Thyroid gland (tissue), 4 donors: ENCODE data around the gene CBL. TPM values are rescaled to one million over a fixed set of nuclear protein-coding genes. Genes with fewer than 3 reads are reported as not detected.

Experiments
- DNase-seq, 2 donors: peaks; one replicate each; pipeline ENCODE4 v3.0.0-alpha.2; 2019
- H3K27ac ChIP-seq, 3 donors: fragments of 200-600 bp; sonication (generic); 1 replicate in 2 of 3; 2 replicates in 1 of 3; pipeline ENCODE4 v1.5.1; 2016 to 2019; ENCODE audit warnings: mild to moderate bottlenecking in 1 of 3, moderate library complexity in 1 of 3
- H3K27me3 ChIP-seq: fragments of 200-600 bp; sonication (generic); one replicate; pipeline ENCODE4 v1.5.1; 2019
- H3K36me3 ChIP-seq, 2 donors: fragments of 200-600 bp; sonication (generic); one replicate each; pipeline ENCODE4 v1.5.1; 2016 to 2019
- H3K4me1 ChIP-seq, 2 donors: fragments of 200-600 bp; sonication (generic); one replicate each; pipeline ENCODE4 v1.5.1; 2017 to 2019
- H3K4me3 ChIP-seq, 3 donors: fragments of 200-600 bp; sonication (generic); replicated peaks in 1 of 3; 1 replicate in 2 of 3; 2 replicates in 1 of 3; pipeline ENCODE4 v1.5.1; 2016; ENCODE audit warnings: mild to moderate bottlenecking in 1 of 3
- H3K9me3 ChIP-seq: fragments of 200-600 bp; sonication (generic); one replicate; pipeline ENCODE4 v1.5.1; 2017
- POLR2A ChIP-seq, 2 donors: fragments of 450-650 bp; IDR thresholded peaks; one replicate each; pipeline ENCODE4 v1.6.1; 2017; ENCODE audit warnings: antibody characterized with exemption in 2 of 2, mild to moderate bottlenecking in 2 of 2, moderate library complexity in 1 of 2
- WGBS, 2 donors: methylation state at CpG; one replicate each; pipeline ENCODE4 v1.1.5; 2017; 5-methylcytosine and 5-hydroxymethylcytosine counted together
- intact Hi-C: fragments of 100-400 bp; cut with DNase I; formaldehyde crosslinking; loops from one replicate; pipeline ENCODE4 v1.15.1; 2023
- total RNA-seq, 4 donors: library from RNA; depleted of rRNA; stranded (reverse); fragments of >200 nt; gene quantifications; one replicate each; pipeline ENCODE4 v1.2.3, GENCODE V29; 2016
- TF ChIP-seq, protein P1 (sequence below), 6 experiments: fragments of 200-600 bp in 3 of 6; fragments of 450-650 bp in 3 of 6; sonication (generic) in 3 of 6; IDR thresholded peaks; one replicate each; pipeline ENCODE4 v1.5.1; 2016 to 2019; ENCODE audit warnings: antibody characterized with exemption in 6 of 6, mild to moderate bottlenecking in 2 of 6, inconsistent platforms in 1 of 6, moderate library complexity in 1 of 6

The CBL gene
- total RNA-seq, 4 donors from 2014 or later: 9.4 to 14.5 (median 13.9) TPM

- no peak for DNase-seq
- Histone ChIP-seq H3K27me3 (no peaks in the 10 kb centered on the region), H3K4me3 (no peak overlapping the region), H3K36me3 (peaks cover 0 to 1% of the 10 kb centered on the region in 2 donors), H3K27ac (no peak overlapping the region), H3K4me1 (no peaks in the 10 kb centered on the region), H3K9me3 (no peaks in the 10 kb centered on the region)
- 97 to 99% methylated on average over 10 of the region's 10 CpGs for WGBS, 2 donors
- intact Hi-C loops: no loop called here
- TF ChIP-seq, protein P1, sequence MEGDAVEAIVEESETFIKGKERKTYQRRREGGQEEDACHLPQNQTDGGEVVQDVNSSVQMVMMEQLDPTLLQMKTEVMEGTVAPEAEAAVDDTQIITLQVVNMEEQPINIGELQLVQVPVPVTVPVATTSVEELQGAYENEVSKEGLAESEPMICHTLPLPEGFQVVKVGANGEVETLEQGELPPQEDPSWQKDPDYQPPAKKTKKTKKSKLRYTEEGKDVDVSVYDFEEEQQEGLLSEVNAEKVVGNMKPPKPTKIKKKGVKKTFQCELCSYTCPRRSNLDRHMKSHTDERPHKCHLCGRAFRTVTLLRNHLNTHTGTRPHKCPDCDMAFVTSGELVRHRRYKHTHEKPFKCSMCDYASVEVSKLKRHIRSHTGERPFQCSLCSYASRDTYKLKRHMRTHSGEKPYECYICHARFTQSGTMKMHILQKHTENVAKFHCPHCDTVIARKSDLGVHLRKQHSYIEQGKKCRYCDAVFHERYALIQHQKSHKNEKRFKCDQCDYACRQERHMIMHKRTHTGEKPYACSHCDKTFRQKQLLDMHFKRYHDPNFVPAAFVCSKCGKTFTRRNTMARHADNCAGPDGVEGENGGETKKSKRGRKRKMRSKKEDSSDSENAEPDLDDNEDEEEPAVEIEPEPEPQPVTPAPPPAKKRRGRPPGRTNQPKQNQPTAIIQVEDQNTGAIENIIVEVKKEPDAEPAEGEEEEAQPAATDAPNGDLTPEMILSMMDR (IDR thresholded peaks at IDR 0.05): no peak
- TF ChIP-seq POLR2A (IDR thresholded peaks at IDR 0.05): no peak
Measured at GRCh38 chr11:119290894-119291497, 84.9 kb downstream of the CBL start.

DNA sequence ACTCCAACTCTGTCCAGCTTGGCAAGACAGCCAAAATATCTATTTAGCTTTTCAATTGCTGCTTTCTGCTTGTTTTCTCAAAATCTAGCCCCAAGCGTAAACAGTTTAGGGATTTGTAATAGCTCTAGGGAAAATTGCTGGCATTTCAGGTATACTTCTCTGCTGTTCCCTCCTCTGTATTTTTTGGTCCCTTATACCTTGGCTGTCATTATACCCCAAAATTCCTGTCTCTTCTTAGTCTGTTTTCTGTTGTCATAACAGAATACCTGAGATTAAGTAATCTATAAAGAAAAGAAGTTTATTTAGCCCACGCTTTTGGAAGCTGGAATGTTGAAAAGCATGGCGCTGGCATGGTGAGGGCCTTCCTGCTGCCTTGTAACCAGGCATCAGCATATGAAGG is 87.3 kb downstream of the CBL start:
- Histone ChIP-seq H3K4me3 (no peak overlapping the region), H3K4me1 (no peaks in the 10 kb centered on the region), H3K9me3 (no peaks in the 10 kb centered on the region), H3K36me3 (peaks cover 12% of the 10 kb centered on the region in 2 donors), H3K27ac (no peak overlapping the region), H3K27me3 (no peaks in the 10 kb centered on the region)
- no peak for TF ChIP-seq POLR2A (IDR thresholded peaks at IDR 0.05)
- intact Hi-C loops: no loop called here
- no peak for DNase-seq
- WGBS, 2 donors: 94 to 97% methylated on average over 3 of the region's 3 CpGs

- no peak for TF ChIP-seq POLR2A (IDR thresholded peaks at IDR 0.05)
- TF ChIP-seq, protein P1 (IDR thresholded peaks at IDR 0.05): no peak
- Histone ChIP-seq H3K4me1 (no peaks in the 10 kb centered on the region), H3K9me3 (no peaks in the 10 kb centered on the region), H3K4me3 (no peak overlapping the region), H3K36me3 (peaks cover 20 to 24% of the 10 kb centered on the region in 2 donors), H3K27me3 (no peaks in the 10 kb centered on the region), H3K27ac (no peak overlapping the region)
- DNase-seq: no peak
- WGBS, 2 donors: 56 to 72% methylated on average over 3 of the region's 3 CpGs
- intact Hi-C loops: no loop called here
Measured at GRCh38 chr11:119295178-119295577, 89.0 kb downstream of the CBL start.

- Histone ChIP-seq H3K9me3 (no peaks in the 10 kb centered on the region), H3K27ac (no peak overlapping the region), H3K4me1 (no peaks in the 10 kb centered on the region), H3K36me3 (peaks cover 30 to 34% of the 10 kb centered on the region in 2 donors), H3K4me3 (no peak overlapping the region), H3K27me3 (no peaks in the 10 kb centered on the region)
- intact Hi-C loops: no loop called here
- WGBS, 2 donors: 72 to 88% methylated on average over 3 of the region's 3 CpGs
- TF ChIP-seq, protein P1 (IDR thresholded peaks at IDR 0.05): no peak
- TF ChIP-seq POLR2A (IDR thresholded peaks at IDR 0.05): no peak
- no peak for DNase-seq
Measured at GRCh38 chr11:119297938-119298337, 91.8 kb downstream of the CBL start.

DNA sequence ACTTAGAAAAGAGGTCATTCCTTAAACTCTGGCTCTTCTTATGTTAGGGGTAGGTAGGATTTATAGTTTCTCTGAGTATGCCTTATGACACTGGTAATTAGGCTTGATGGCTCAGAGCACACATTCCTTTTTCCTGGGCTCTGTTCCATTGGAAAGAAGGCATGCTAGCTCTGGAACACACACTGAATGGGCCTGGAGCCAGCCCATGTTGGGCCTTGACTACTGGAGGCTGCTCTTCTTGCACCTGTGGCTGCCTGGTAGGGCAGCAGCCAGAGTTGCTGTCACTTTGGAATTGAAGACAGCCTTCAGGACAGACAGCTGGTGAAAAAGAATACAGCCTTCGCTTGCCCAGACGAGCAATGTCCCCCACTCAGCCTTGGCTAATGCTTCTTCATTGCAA is 92.6 kb downstream of the CBL start:
- Histone ChIP-seq H3K27me3 (no peaks in the 10 kb centered on the region), H3K27ac (no peak overlapping the region), H3K4me1 (no peaks in the 10 kb centered on the region), H3K9me3 (no peaks in the 10 kb centered on the region), H3K36me3 (peaks cover 30 to 39% of the 10 kb centered on the region in 2 donors), H3K4me3 (no peak overlapping the region)
- no peak for DNase-seq
- whole genome bisulfite sequencing, 2 donors: 94 to 100% methylated on average over 2 of the region's 2 CpGs
- no peak for TF ChIP-seq POLR2A (IDR thresholded peaks at IDR 0.05)
- TF ChIP-seq, protein P1 (IDR thresholded peaks at IDR 0.05): no peak
- intact Hi-C loops: no loop called here
